ENCODE results near the gene ADGRG6. TPM values are rescaled to one million over a fixed set of nuclear protein-coding genes. Genes with fewer than 3 reads are reported as not detected.

The ADGRG6 gene
- total and polyA plus RNA-seq, 10 of the 15 experiments (the other 5 are each of a cell fraction or from before 2014, with no cell fraction given) = 0.01 to 0.24 (median 0.13) TPM; not detected in 7

GRCh38 chr6:142290851-142291250 lies 11.0 kb upstream of the ADGRG6 start:
- no peaks in the 10 kb centered on the region for H3K27me3 ChIP-seq (replicated peaks in 1 of 2; ENCODE audit: control insufficient read depth in 2 of 2, insufficient read depth in 2 of 2, low read length in 1 of 2)
- no TSS peak for BruUV-seq (replicated peaks)
- H3K4me2 ChIP-seq (ENCODE audit: control insufficient read depth, insufficient read depth) = no peak overlapping the region
- H3K9ac ChIP-seq (ENCODE audit: control insufficient read depth, insufficient read depth, low read length) = no peak overlapping the region
- ChIA-PET POLR2A (no interaction called here), SMC1A (ENCODE audit: uncharacterized antibody, unreplicated experiment) (interaction anchor here (1.0 kb wide), 1 partner anchor 10 kb away, joined by 4 read pairs; no protein-coding TSS in a partner anchor), CTCF (interaction anchor here (1.5 kb wide), 1 partner anchor 17 kb away, joined by 5 read pairs; no protein-coding TSS in a partner anchor), RAD21 (ENCODE audit: unreplicated experiment) (no interaction called here)
- no peak overlapping the region for H2AFZ ChIP-seq (ENCODE audit: control insufficient read depth, low read depth, low read length)
- intact Hi-C loops (cut with micrococcal nuclease; ENCODE audit: unreplicated experiment) (no loop called here), in situ Hi-C loops (cut with MboI) (no loop called here)
- no peak for FAIRE-seq
- no peak overlapping the region for H3K27ac ChIP-seq (ENCODE audit: control insufficient read depth, insufficient read depth)
- ATAC-seq = no peak
- H3K36me3 ChIP-seq (ENCODE audit: control insufficient read depth in 2 of 2, insufficient read depth in 2 of 2, low read length in 1 of 2) = no peaks in the 10 kb centered on the region
- H4K20me1 ChIP-seq (ENCODE audit: control insufficient read depth, insufficient read depth) = no peaks in the 10 kb centered on the region
- no peaks in the 10 kb centered on the region for H3K79me2 ChIP-seq (ENCODE audit: control insufficient read depth, insufficient read depth, low read length)
- WGBS (ENCODE audit: insufficient coverage, insufficient replicate concordance, low lambda C conversion rate, missing lambda C conversion rate) = 28% methylated on average over 5 of the region's 5 CpGs
- DNase-seq (ENCODE audit: low read depth, low spot score) = no peak
- H3K4me1 ChIP-seq (ENCODE audit: control insufficient read depth, insufficient read depth, low read length) = no peaks in the 10 kb centered on the region
- H3K9me3 ChIP-seq (replicated peaks; ENCODE audit: control insufficient read depth, insufficient read depth, low read length) = no peaks in the 10 kb centered on the region
- H3K4me3 ChIP-seq = no peak overlapping the region
- TF ChIP-seq REST (IDR thresholded peaks at IDR 0.05; ENCODE audit: low read depth, low read length) (no peak), KDM1A (IDR thresholded peaks at IDR 0.05; ENCODE audit: borderline replicate concordance) (no peak), EGR1 (IDR thresholded peaks at IDR 0.05; ENCODE audit: borderline replicate concordance in 1 of 2, low read depth in 2 of 2, low read length in 2 of 2) (no peak), USF1 (IDR thresholded peaks at IDR 0.05; ENCODE audit: borderline replicate concordance, extremely low read length, insufficient read depth, low read depth, low read length) (no peak), GABPA (IDR thresholded peaks at IDR 0.05; ENCODE audit: low read depth) (no peak), SRF (IDR thresholded peaks at IDR 0.05; ENCODE audit: low read depth in 2 of 2, low read length in 2 of 2) (no peak), USF2 (IDR thresholded peaks at IDR 0.05; ENCODE audit: borderline replicate concordance, low read depth, low read length) (no peak), YY1 (IDR thresholded peaks at IDR 0.05; ENCODE audit: low read depth, low read length) (no peak), JUNB (IDR thresholded peaks at IDR 0.05) (no peak), NKRF (conservative IDR thresholded peaks at IDR 0.05) (no peak), BRCA1 (IDR thresholded peaks at IDR 0.05; ENCODE audit: low read depth, low read length) (no peak), NFXL1 (IDR thresholded peaks at IDR 0.05; ENCODE audit: borderline replicate concordance) (no peak), PBX3 (IDR thresholded peaks at IDR 0.05; ENCODE audit: insufficient replicate concordance, low read depth, low read length) (no peak), IRF4 (IDR thresholded peaks at IDR 0.05; ENCODE audit: low read depth, low read length) (no peak), TCF7 (IDR thresholded peaks at IDR 0.05; ENCODE audit: borderline replicate concordance) (no peak)
